ENCODE data around the gene TTC36. TPM values are rescaled to one million over a fixed set of nuclear protein-coding genes. Genes with fewer than 3 reads are reported as not detected.
A peak's percentile ranks its signal among the peaks of the same experiment; 100 is the strongest.
"Not testable (repeated sequence)": the region's sequence is repeated elsewhere in the genome, so short reads cannot be mapped to it uniquely, and the experiment has no call there.

TTC36 gene
- not detected in 2 replicates for total RNA-seq (2014; rRNA removed; shearing (Covaris generic); ENCODE audit: low replicate concordance)

- no peak within 1 kb of the TSS for H3K9ac ChIP-seq (ENCODE audit: low read length)
- H4K20me1 ChIP-seq (ENCODE audit: insufficient read depth, low read depth, low read length) = no peaks in the 10 kb centered on the region
- H3K4me2 ChIP-seq (ENCODE audit: low read depth, low read length, poor library complexity, severe bottlenecking) = no peak within 1 kb of the TSS
- H3K36me3 ChIP-seq (ENCODE audit: insufficient read depth, low read length) = peaks cover 10% of the 10 kb centered on the region
- peaks cover 30% of the 10 kb centered on the region for H3K4me1 ChIP-seq (ENCODE audit: low read length)
- no peaks in the 10 kb centered on the region for H3K27me3 ChIP-seq (ENCODE audit: low read length)
- H3K9me2 ChIP-seq (replicated peaks; ENCODE audit: insufficient read depth, low read length) = no peaks in the 10 kb centered on the region
- no peak within 1 kb of the TSS for H3K4me3 ChIP-seq (ENCODE audit: low read length)
- no peak within 1 kb of the TSS for H3K27ac ChIP-seq (ENCODE audit: low read length)
- no peak within 1 kb of the TSS for H2AFZ ChIP-seq (ENCODE audit: low read length)
- no peaks in the 10 kb centered on the region for H3K9me3 ChIP-seq (ENCODE audit: low read length)
- H3K79me2 ChIP-seq (ENCODE audit: low read length) = peaks cover 6% of the 10 kb centered on the region; the same call in 1 of the 2 replicates
- DNase-seq = no peak
These were observed at the start of gene TTC36 for GRCh38 chr11:118527109-118527508. TTC36 (plus strand) TSS chr11:118527474; CDS start chr11:118527495, 21 bp downstream.

- H2AFZ ChIP-seq (ENCODE audit: low read length); H3K9me2 ChIP-seq (replicated peaks; ENCODE audit: insufficient read depth, low read length); H3K9me3 ChIP-seq (ENCODE audit: low read length); H3K9ac ChIP-seq (ENCODE audit: low read length); H3K4me3 ChIP-seq (ENCODE audit: low read length); H3K79me2 ChIP-seq (ENCODE audit: low read length); H3K4me1 ChIP-seq (ENCODE audit: low read length); H3K27ac ChIP-seq (ENCODE audit: low read length); H3K4me2 ChIP-seq (ENCODE audit: low read depth, low read length, poor library complexity, severe bottlenecking); H4K20me1 ChIP-seq (ENCODE audit: insufficient read depth, low read depth, low read length); DNase-seq; H3K36me3 ChIP-seq (ENCODE audit: insufficient read depth, low read length); H3K27me3 ChIP-seq (ENCODE audit: low read length): not testable (repeated sequence)
These were observed 46.0 kb upstream of the TTC36 start for GRCh38 chr11:118481238-118481637.

- no peaks in the 10 kb centered on the region for H3K9me3 ChIP-seq (ENCODE audit: low read length)
- no peaks in the 10 kb centered on the region for H3K27me3 ChIP-seq (ENCODE audit: low read length)
- H3K4me3 ChIP-seq (ENCODE audit: low read length) = no peak overlapping the region
- no peak overlapping the region for H2AFZ ChIP-seq (ENCODE audit: low read length)
- peaks cover 3% of the 10 kb centered on the region; the same call in 1 of the 2 replicates for H3K36me3 ChIP-seq (ENCODE audit: insufficient read depth, low read length)
- no peak overlapping the region for H3K27ac ChIP-seq (ENCODE audit: low read length)
- H3K79me2 ChIP-seq (ENCODE audit: low read length) = 0 out of 2 replicates have a peak, but pooled peaks cover 2% of the 10 kb centered on the region
- no peak overlapping the region for H3K9ac ChIP-seq (ENCODE audit: low read length)
- no peak for DNase-seq
- no peaks in the 10 kb centered on the region for H3K9me2 ChIP-seq (replicated peaks; ENCODE audit: insufficient read depth, low read length)
- H3K4me1 ChIP-seq (ENCODE audit: low read length) = no peaks in the 10 kb centered on the region
- H4K20me1 ChIP-seq (ENCODE audit: insufficient read depth, low read depth, low read length) = no peaks in the 10 kb centered on the region
- no peak overlapping the region for H3K4me2 ChIP-seq (ENCODE audit: low read depth, low read length, poor library complexity, severe bottlenecking)
These were observed 42.9 kb upstream of the TTC36 start for GRCh38 chr11:118484405-118484804.

- no peaks in the 10 kb centered on the region for H3K4me1 ChIP-seq (ENCODE audit: low read length)
- 0 out of 2 replicates have a peak, but pooled peaks cover 5% of the 10 kb centered on the region for H3K79me2 ChIP-seq (ENCODE audit: low read length)
- no peaks in the 10 kb centered on the region for H3K9me3 ChIP-seq (ENCODE audit: low read length)
- no peaks in the 10 kb centered on the region for H4K20me1 ChIP-seq (ENCODE audit: insufficient read depth, low read depth, low read length)
- no peak overlapping the region for H3K4me3 ChIP-seq (ENCODE audit: low read length)
- no peak overlapping the region for H3K27ac ChIP-seq (ENCODE audit: low read length)
- H2AFZ ChIP-seq (ENCODE audit: low read length) = no peak overlapping the region
- H3K27me3 ChIP-seq (ENCODE audit: low read length) = no peaks in the 10 kb centered on the region
- no peak overlapping the region for H3K9ac ChIP-seq (ENCODE audit: low read length)
- H3K9me2 ChIP-seq (replicated peaks; ENCODE audit: insufficient read depth, low read length) = no peaks in the 10 kb centered on the region
- no peak overlapping the region for H3K4me2 ChIP-seq (ENCODE audit: low read depth, low read length, poor library complexity, severe bottlenecking)
- DNase-seq = peak; percentile 46
- H3K36me3 ChIP-seq (ENCODE audit: insufficient read depth, low read length) = peaks cover 11% of the 10 kb centered on the region; the same call in 1 of the 2 replicates
These were observed 42.0 kb upstream of the TTC36 start for GRCh38 chr11:118485273-118485672.

GRCh38 chr11:118488480-118489109 is 38.7 kb upstream of the TTC36 start:
- H3K9me3 ChIP-seq (ENCODE audit: low read length) = no peaks in the 10 kb centered on the region
- no peaks in the 10 kb centered on the region for H3K9me2 ChIP-seq (replicated peaks; ENCODE audit: insufficient read depth, low read length)
- no peak overlapping the region for H2AFZ ChIP-seq (ENCODE audit: low read length)
- no peak overlapping the region for H3K9ac ChIP-seq (ENCODE audit: low read length)
- no peak overlapping the region for H3K4me3 ChIP-seq (ENCODE audit: low read length)
- 0 out of 2 replicates have a peak, but pooled peaks cover 5% of the 10 kb centered on the region for H3K79me2 ChIP-seq (ENCODE audit: low read length)
- DNase-seq = peak; percentile 80
- no peaks in the 10 kb centered on the region for H3K27me3 ChIP-seq (ENCODE audit: low read length)
- H4K20me1 ChIP-seq (ENCODE audit: insufficient read depth, low read depth, low read length) = no peaks in the 10 kb centered on the region
- no peak overlapping the region for H3K27ac ChIP-seq (ENCODE audit: low read length)
- H3K36me3 ChIP-seq (ENCODE audit: insufficient read depth, low read length) = peaks cover 15% of the 10 kb centered on the region; the same call in 1 of the 2 replicates
- no peak overlapping the region for H3K4me2 ChIP-seq (ENCODE audit: low read depth, low read length, poor library complexity, severe bottlenecking)
- H3K4me1 ChIP-seq (ENCODE audit: low read length) = peaks cover 18% of the 10 kb centered on the region

GRCh38 chr11:118491041-118491440 is 36.2 kb upstream of the TTC36 start:
- no peak overlapping the region for H3K4me2 ChIP-seq (ENCODE audit: low read depth, low read length, poor library complexity, severe bottlenecking)
- H3K4me1 ChIP-seq (ENCODE audit: low read length) = peaks cover 18% of the 10 kb centered on the region
- H3K9ac ChIP-seq (ENCODE audit: low read length) = no peak overlapping the region
- 0 out of 2 replicates have a peak, but pooled peaks cover 5% of the 10 kb centered on the region for H3K79me2 ChIP-seq (ENCODE audit: low read length)
- no peak overlapping the region for H3K4me3 ChIP-seq (ENCODE audit: low read length)
- no peak overlapping the region for H3K27ac ChIP-seq (ENCODE audit: low read length)
- H3K9me3 ChIP-seq (ENCODE audit: low read length) = no peaks in the 10 kb centered on the region
- H4K20me1 ChIP-seq (ENCODE audit: insufficient read depth, low read depth, low read length) = no peaks in the 10 kb centered on the region
- H3K36me3 ChIP-seq (ENCODE audit: insufficient read depth, low read length) = peaks cover 23% of the 10 kb centered on the region; the same call in 1 of the 2 replicates
- no peak for DNase-seq
- H3K27me3 ChIP-seq (ENCODE audit: low read length) = no peaks in the 10 kb centered on the region
- no peak overlapping the region for H2AFZ ChIP-seq (ENCODE audit: low read length)
- no peaks in the 10 kb centered on the region for H3K9me2 ChIP-seq (replicated peaks; ENCODE audit: insufficient read depth, low read length)

GRCh38 chr11:118497831-118498230 is 29.4 kb upstream of the TTC36 start:
- Histone ChIP-seq H3K9ac (ENCODE audit: low read length) (no peak overlapping the region), H3K4me2 (ENCODE audit: low read depth, low read length, poor library complexity, severe bottlenecking) (no peak overlapping the region)
- no peak for DNase-seq

GRCh38 chr11:118503216-118503615 is 24.1 kb upstream of the TTC36 start:
- H3K9me2 ChIP-seq (replicated peaks; ENCODE audit: insufficient read depth, low read length) = no peaks in the 10 kb centered on the region
- peaks cover 7% of the 10 kb centered on the region; the same call in 1 of the 2 replicates for H3K36me3 ChIP-seq (ENCODE audit: insufficient read depth, low read length)
- H2AFZ ChIP-seq (ENCODE audit: low read length) = no peak overlapping the region
- no peaks in the 10 kb centered on the region for H4K20me1 ChIP-seq (ENCODE audit: insufficient read depth, low read depth, low read length)
- H3K4me2 ChIP-seq (ENCODE audit: low read depth, low read length, poor library complexity, severe bottlenecking) = no peak overlapping the region
- no peaks in the 10 kb centered on the region for H3K9me3 ChIP-seq (ENCODE audit: low read length)
- no peaks in the 10 kb centered on the region for H3K79me2 ChIP-seq (ENCODE audit: low read length)
- H3K9ac ChIP-seq (ENCODE audit: low read length) = no peak overlapping the region
- no peak for DNase-seq
- no peaks in the 10 kb centered on the region for H3K27me3 ChIP-seq (ENCODE audit: low read length)
- H3K4me3 ChIP-seq (ENCODE audit: low read length) = no peak overlapping the region
- no peaks in the 10 kb centered on the region for H3K4me1 ChIP-seq (ENCODE audit: low read length)
- no peak overlapping the region for H3K27ac ChIP-seq (ENCODE audit: low read length)

More at GRCh38 chr11:118497831-118498230, 29.4 kb upstream of the TTC36 start:
- H2AFZ ChIP-seq (ENCODE audit: low read length) = no peak overlapping the region
- no peaks in the 10 kb centered on the region for H3K27me3 ChIP-seq (ENCODE audit: low read length)
- H3K9me3 ChIP-seq (ENCODE audit: low read length) = no peaks in the 10 kb centered on the region
- H4K20me1 ChIP-seq (ENCODE audit: insufficient read depth, low read depth, low read length) = no peaks in the 10 kb centered on the region
- no peak overlapping the region for H3K27ac ChIP-seq (ENCODE audit: low read length)
- peaks cover 12% of the 10 kb centered on the region; the same call in 1 of the 2 replicates for H3K36me3 ChIP-seq (ENCODE audit: insufficient read depth, low read length)
- peaks cover 3% of the 10 kb centered on the region for H3K4me1 ChIP-seq (ENCODE audit: low read length)
- no peaks in the 10 kb centered on the region for H3K79me2 ChIP-seq (ENCODE audit: low read length)
- H3K9me2 ChIP-seq (replicated peaks; ENCODE audit: insufficient read depth, low read length) = no peaks in the 10 kb centered on the region
- no peak overlapping the region for H3K4me3 ChIP-seq (ENCODE audit: low read length)
